ENCODE data around the gene DCD.
"Not testable (repeated sequence)": the region's sequence is repeated elsewhere in the genome, so short reads cannot be mapped to it uniquely, and the experiment has no call there.

The DCD gene

GRCh38 chr12:54648265-54648664 lies at the start of gene DCD:
TSS of gene DCD (minus strand) at chr12:54648365. CDS start at chr12:54648303, 62 bp downstream.
- no peak for DNase-seq

- DNase-seq, result no peak
Measured at GRCh38 chr12:54697851-54698250, 49.7 kb upstream of the DCD start.

GRCh38 chr12:54692353-54692752 lies 44.2 kb upstream of the DCD start:
- no peak for DNase-seq

- DNase-seq, result peak; percentile 11
Measured at GRCh38 chr12:54689984-54690383, 41.8 kb upstream of the DCD start.

GRCh38 chr12:54689034-54689372 lies 40.8 kb upstream of the DCD start:
- DNase-seq, result no peak

- no peak for DNase-seq
Measured at GRCh38 chr12:54688309-54689033, 40.3 kb upstream of the DCD start.

- DNase-seq, result no peak
Measured at GRCh38 chr12:54684636-54685630, 36.8 kb upstream of the DCD start.

- DNase-seq, result no peak
Measured at GRCh38 chr12:54683398-54683797, 35.2 kb upstream of the DCD start.

GRCh38 chr12:54682674-54683073 lies 34.5 kb upstream of the DCD start:
- no peak for DNase-seq

- peak; percentile 56 for DNase-seq
Measured at GRCh38 chr12:54680374-54680773, 32.2 kb upstream of the DCD start.

GRCh38 chr12:54678131-54678530 lies 30.0 kb upstream of the DCD start:
- no peak for DNase-seq

GRCh38 chr12:54667945-54668344 lies 19.8 kb upstream of the DCD start:
- DNase-seq, result no peak

GRCh38 chr12:54666008-54666407 lies 17.8 kb upstream of the DCD start:
- DNase-seq, result no peak

GRCh38 chr12:54665022-54665635 lies 17.0 kb upstream of the DCD start:
- not testable (repeated sequence) for DNase-seq

- DNase-seq, result no peak
Measured at GRCh38 chr12:54663603-54664002, 15.4 kb upstream of the DCD start.

- no peak for DNase-seq
Measured at GRCh38 chr12:54662026-54662425, 13.9 kb upstream of the DCD start.

GRCh38 chr12:54661048-54661447 lies 12.9 kb upstream of the DCD start:
- no peak for DNase-seq

- DNase-seq, result no peak
Measured at GRCh38 chr12:54660320-54660962, 12.3 kb upstream of the DCD start.

GRCh38 chr12:54658306-54659264 lies 10.4 kb upstream of the DCD start:
- DNase-seq, result peak; percentile 62

GRCh38 chr12:54657105-54657607 lies 9.0 kb upstream of the DCD start:
- no peak for DNase-seq

GRCh38 chr12:54654926-54655325 lies 6.8 kb upstream of the DCD start:
- DNase-seq, result no peak

GRCh38 chr12:54653025-54653424 lies 4.9 kb upstream of the DCD start:
- no peak for DNase-seq
